ENCODE results near the gene NCKAP5. TPM values are rescaled to one million over a fixed set of nuclear protein-coding genes. Genes with fewer than 3 reads are reported as not detected.

Gene NCKAP5
- total RNA-seq, 2 donors from 2014 or later: 0.78 to 2.6 TPM

DNA sequence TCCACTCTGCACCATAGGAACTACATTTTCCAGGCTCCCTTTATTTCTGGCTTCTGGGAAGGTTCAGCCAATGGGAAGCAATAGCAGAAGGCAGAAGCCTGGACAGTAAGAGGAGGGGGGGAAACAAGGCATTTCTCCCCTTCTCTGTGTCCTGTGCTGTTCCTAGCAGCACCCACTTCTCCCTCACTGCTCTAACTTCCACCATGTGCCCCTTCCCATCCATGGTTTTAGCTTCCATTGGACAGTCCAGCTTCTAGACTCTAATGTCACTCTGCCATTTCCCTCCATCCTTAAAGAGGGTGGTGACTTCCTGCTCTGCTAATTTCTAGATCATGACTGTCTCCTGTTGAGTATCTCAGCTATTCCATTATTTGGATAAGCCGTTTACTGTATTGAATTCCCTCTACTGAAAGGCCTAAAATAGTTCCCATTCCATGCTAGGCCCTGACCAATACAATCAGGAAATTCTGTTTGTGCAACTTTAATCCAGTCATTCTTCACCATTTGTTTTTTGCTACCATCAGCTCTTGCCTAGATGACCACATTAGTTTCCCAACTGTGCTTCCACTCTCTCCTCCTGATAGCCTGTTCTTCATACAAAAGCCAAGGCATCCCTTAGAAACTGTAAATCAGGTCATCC is 877.5 kb downstream of the NCKAP5 start:
- intact Hi-C loops (cut with DNase I): no loop called here
- H3K27ac ChIP-seq: no peak overlapping the region
- no peaks in the 10 kb centered on the region for H3K4me1 ChIP-seq
- H3K9me3 ChIP-seq: no peaks in the 10 kb centered on the region
- H3K27me3 ChIP-seq: no peaks in the 10 kb centered on the region
- no peak overlapping the region for H3K4me3 ChIP-seq
- TF ChIP-seq POLR2A (IDR thresholded peaks at IDR 0.05): no peak
- no peak for TF ChIP-seq CTCF (IDR thresholded peaks at IDR 0.05)
- DNase-seq: no peak
- no peak for ATAC-seq
- no peaks in the 10 kb centered on the region for H3K36me3 ChIP-seq (replicated peaks in 1 of 2; ENCODE audit: insufficient read depth in 1 of 2, low read depth in 2 of 2)
- WGBS, 2 donors: 61 to 69% methylated on average over 1 of the region's 1 CpG

GRCh38 chr2:132681766-132682165 is 886.5 kb downstream of the NCKAP5 start:
- 85 to 90% methylated on average over 1 of the region's 1 CpG for WGBS, 2 donors
- no peaks in the 10 kb centered on the region for H3K9me3 ChIP-seq
- no peak overlapping the region for H3K27ac ChIP-seq
- ATAC-seq: no peak
- H3K4me1 ChIP-seq: peaks cover 4% of the 10 kb centered on the region
- no peak overlapping the region for H3K4me3 ChIP-seq
- TF ChIP-seq CTCF (IDR thresholded peaks at IDR 0.05): no peak
- no peak for TF ChIP-seq POLR2A (IDR thresholded peaks at IDR 0.05)
- H3K36me3 ChIP-seq (replicated peaks in 1 of 2; ENCODE audit: insufficient read depth in 1 of 2, low read depth in 2 of 2): no peaks in the 10 kb centered on the region
- intact Hi-C loops (cut with DNase I): no loop called here
- H3K27me3 ChIP-seq: no peaks in the 10 kb centered on the region
- no peak for DNase-seq

DNA sequence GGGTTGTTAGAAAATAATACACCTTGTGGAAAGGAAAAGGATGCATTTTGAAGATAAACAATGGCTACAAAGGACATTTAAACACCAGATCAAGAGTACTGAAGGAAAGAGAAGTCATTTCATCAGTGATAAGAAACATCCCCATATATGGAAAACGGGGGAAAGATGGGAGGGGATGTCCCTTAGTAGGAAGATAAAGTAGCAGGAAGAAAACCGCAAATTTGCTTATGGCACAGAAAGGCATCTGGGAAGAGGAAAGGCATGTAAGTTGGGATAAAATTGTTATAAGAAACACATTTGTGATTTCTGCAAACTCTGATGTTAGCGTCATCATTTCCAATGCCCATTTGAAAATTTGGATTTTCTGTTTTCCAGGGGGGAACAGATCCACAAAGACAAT is 887.7 kb downstream of the NCKAP5 start:
- Histone ChIP-seq H3K36me3 (replicated peaks in 1 of 2; ENCODE audit: insufficient read depth in 1 of 2, low read depth in 2 of 2) (no peaks in the 10 kb centered on the region), H3K9me3 (no peaks in the 10 kb centered on the region), H3K27ac (no peak overlapping the region), H3K4me1 (peaks cover 4% of the 10 kb centered on the region), H3K4me3 (no peak overlapping the region), H3K27me3 (no peaks in the 10 kb centered on the region)
- DNase-seq (no peak), ATAC-seq (no peak)
- WGBS, 2 donors: 67 to 78% methylated on average over 3 of the region's 3 CpGs
- intact Hi-C loops (cut with DNase I): no loop called here
- TF ChIP-seq CTCF (IDR thresholded peaks at IDR 0.05) (no peak), POLR2A (IDR thresholded peaks at IDR 0.05) (no peak)

DNA sequence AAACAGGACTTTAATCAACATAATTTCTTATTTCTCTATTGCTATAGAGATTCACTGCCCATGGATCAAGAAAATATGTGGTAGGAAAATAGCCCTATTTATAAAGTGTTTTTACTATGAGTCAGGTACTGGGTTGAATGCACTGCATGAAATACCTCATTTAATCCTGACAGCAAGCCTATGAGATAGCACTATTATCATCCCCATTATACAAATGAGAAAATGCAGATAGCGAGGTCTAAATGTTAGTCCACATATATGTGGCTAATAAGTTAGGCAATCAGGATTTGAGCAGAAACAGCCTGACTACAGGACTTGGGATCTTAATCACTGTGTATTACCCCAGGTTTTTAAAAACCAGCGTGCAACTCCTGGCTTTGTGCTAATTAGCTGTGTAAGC is 889.8 kb downstream of the NCKAP5 start:
- Histone ChIP-seq H3K4me1 (no peaks in the 10 kb centered on the region), H3K36me3 (replicated peaks in 1 of 2; ENCODE audit: insufficient read depth in 1 of 2, low read depth in 2 of 2) (no peaks in the 10 kb centered on the region), H3K27me3 (no peaks in the 10 kb centered on the region), H3K27ac (no peak overlapping the region), H3K4me3 (no peak overlapping the region), H3K9me3 (no peaks in the 10 kb centered on the region)
- DNase-seq (no peak), ATAC-seq (no peak)
- TF ChIP-seq POLR2A (IDR thresholded peaks at IDR 0.05): no peak
- TF ChIP-seq CTCF (IDR thresholded peaks at IDR 0.05): no peak
- intact Hi-C loops (cut with DNase I): no loop called here
- WGBS, 2 donors: 77 to 93% methylated on average over 2 of the region's 2 CpGs

- Histone ChIP-seq H3K4me1 (no peaks in the 10 kb centered on the region), H3K9me3 (no peaks in the 10 kb centered on the region), H3K27ac (no peak overlapping the region), H3K36me3 (replicated peaks in 1 of 2; ENCODE audit: insufficient read depth in 1 of 2, low read depth in 2 of 2) (no peaks in the 10 kb centered on the region), H3K4me3 (no peak overlapping the region), H3K27me3 (no peaks in the 10 kb centered on the region)
- 82% methylated on average over 5 of the region's 5 CpGs for WGBS, 2 donors
- TF ChIP-seq POLR2A (IDR thresholded peaks at IDR 0.05): no peak
- no peak for TF ChIP-seq CTCF (IDR thresholded peaks at IDR 0.05)
- intact Hi-C loops (cut with DNase I): no loop called here
- ATAC-seq (no peak), DNase-seq (no peak)
These were observed 890.6 kb downstream of the NCKAP5 start for GRCh38 chr2:132677661-132678060.
